Nephron (organoid): Measurements from ENCODE around the gene NELFCD.
A peak's percentile ranks its signal among the peaks of the same experiment; 100 is the strongest.

Experiments used
- H3K27ac Mint-ChIP-seq, 3 experiments: 2 replicates each; pipeline ENCODE4 v1.8.0; 2020; ENCODE audit warnings: mixed read lengths in 3 of 3, mild to moderate bottlenecking in 2 of 3, moderate library complexity in 1 of 3
- H3K27me3 Mint-ChIP-seq: 2 replicates; pipeline ENCODE4 v1.8.0; 2021; ENCODE audit warnings: low read depth, mild to moderate bottlenecking, moderate library complexity, mixed read lengths
- H3K36me3 Mint-ChIP-seq: 2 replicates; pipeline ENCODE4 v1.8.0; 2020; ENCODE audit warnings: low read depth, mixed read lengths
- H3K4me1 Mint-ChIP-seq: 2 replicates; pipeline ENCODE4 v1.8.0; 2020; ENCODE audit warnings: mixed read lengths
- H3K4me3 Mint-ChIP-seq, 3 experiments: 2 replicates each; pipeline ENCODE4 v1.8.0; 2020; ENCODE audit warnings: mild to moderate bottlenecking in 3 of 3, mixed read lengths in 3 of 3, moderate library complexity in 2 of 3
- H3K9me3 Mint-ChIP-seq: 2 replicates; pipeline ENCODE4 v1.8.0; 2020; ENCODE audit warnings: mixed read lengths
- CTCF ChIP-seq, 3 experiments: fragments of 200-600 bp; sonication (generic); IDR thresholded peaks; one replicate each; pipeline ENCODE4 v1.5.0; 2021; ENCODE audit warnings: antibody characterized with exemption in 3 of 3; ENCODE audit not compliant: unreplicated experiment in 3 of 3

Gene NELFCD

GRCh38 chr20:59026904-59027740 is 46.1 kb downstream of the NELFCD start:
- Mint-ChIP-seq H3K27ac (peak overlapping the region in 1 of 3 experiments; percentile 26), H3K27me3 (no peaks in the 10 kb centered on the region), H3K36me3 (peaks cover 73% of the 10 kb centered on the region), H3K4me3 (peak overlapping the region in 1 of 3 experiments; percentile 21), H3K9me3 (no peaks in the 10 kb centered on the region), H3K4me1 (peaks cover 68% of the 10 kb centered on the region)
- TF ChIP-seq CTCF (IDR thresholded peaks at IDR 0.05; ENCODE audit: unreplicated experiment in 3 of 3): no peak

DNA sequence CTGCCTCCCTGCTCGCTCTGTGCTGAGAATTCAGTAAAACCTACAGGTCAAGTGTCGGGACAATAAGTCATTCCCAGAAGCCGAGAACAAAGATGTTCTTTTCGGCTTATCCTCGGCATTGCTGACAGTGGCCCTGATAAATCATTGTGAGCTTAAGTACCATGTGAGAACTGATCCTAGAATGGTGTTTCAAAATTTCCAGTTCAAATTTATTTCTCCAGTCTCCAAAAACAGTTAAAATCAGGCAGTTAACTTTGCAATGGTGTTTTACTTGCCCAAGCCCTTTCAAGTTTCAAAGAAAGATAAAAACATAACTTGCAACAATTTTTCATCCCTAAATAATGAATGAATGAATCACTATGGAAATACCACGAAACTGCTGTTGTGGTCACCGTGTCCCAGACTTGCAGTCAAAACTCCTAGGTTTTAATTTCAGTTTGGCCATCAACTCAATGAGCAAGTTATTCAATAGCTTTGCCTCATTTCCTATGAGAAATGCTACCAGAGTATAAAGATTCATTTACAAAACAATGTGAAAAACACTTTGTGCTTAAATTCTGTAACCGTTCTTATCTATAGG is 46.8 kb downstream of the NELFCD start:
- Mint-ChIP-seq H3K36me3 (peaks cover 66% of the 10 kb centered on the region), H3K27ac (peak overlapping the region in 1 of 3 experiments; percentile 26), H3K9me3 (no peaks in the 10 kb centered on the region)

GRCh38 chr20:59028812-59029211 is 47.8 kb downstream of the NELFCD start:
- peaks cover 68% of the 10 kb centered on the region for H3K4me1 Mint-ChIP-seq
- TF ChIP-seq CTCF (IDR thresholded peaks at IDR 0.05; ENCODE audit: unreplicated experiment in 3 of 3): no peak
- no peaks in the 10 kb centered on the region for H3K9me3 Mint-ChIP-seq
- peaks cover 58% of the 10 kb centered on the region for H3K36me3 Mint-ChIP-seq
- peak overlapping the region in 1 of 3 experiments; percentile 66 for H3K27ac Mint-ChIP-seq
- H3K27me3 Mint-ChIP-seq: no peaks in the 10 kb centered on the region
- H3K4me3 Mint-ChIP-seq: peak overlapping the region; percentile 65 to 75 (median 69)

More for the DNA sequence above, 46.8 kb downstream of the NELFCD start:
- no peak for TF ChIP-seq CTCF (IDR thresholded peaks at IDR 0.05; ENCODE audit: unreplicated experiment in 3 of 3)
- peak overlapping the region in 2 of 3 experiments; percentile 7 to 21 for H3K4me3 Mint-ChIP-seq
- H3K4me1 Mint-ChIP-seq: peaks cover 65% of the 10 kb centered on the region
- H3K27me3 Mint-ChIP-seq: no peaks in the 10 kb centered on the region

- Mint-ChIP-seq H3K36me3 (peaks cover 58% of the 10 kb centered on the region), H3K4me3 (peak overlapping the region; percentile 89 to 97 (median 95)), H3K9me3 (no peaks in the 10 kb centered on the region), H3K27me3 (no peaks in the 10 kb centered on the region), H3K27ac (peak overlapping the region in 1 of 3 experiments; percentile 93), H3K4me1 (peaks cover 60% of the 10 kb centered on the region)
- TF ChIP-seq CTCF (IDR thresholded peaks at IDR 0.05; ENCODE audit: unreplicated experiment in 3 of 3): no peak
Measured at GRCh38 chr20:59030911-59031563, 50.0 kb downstream of the NELFCD start.

DNA sequence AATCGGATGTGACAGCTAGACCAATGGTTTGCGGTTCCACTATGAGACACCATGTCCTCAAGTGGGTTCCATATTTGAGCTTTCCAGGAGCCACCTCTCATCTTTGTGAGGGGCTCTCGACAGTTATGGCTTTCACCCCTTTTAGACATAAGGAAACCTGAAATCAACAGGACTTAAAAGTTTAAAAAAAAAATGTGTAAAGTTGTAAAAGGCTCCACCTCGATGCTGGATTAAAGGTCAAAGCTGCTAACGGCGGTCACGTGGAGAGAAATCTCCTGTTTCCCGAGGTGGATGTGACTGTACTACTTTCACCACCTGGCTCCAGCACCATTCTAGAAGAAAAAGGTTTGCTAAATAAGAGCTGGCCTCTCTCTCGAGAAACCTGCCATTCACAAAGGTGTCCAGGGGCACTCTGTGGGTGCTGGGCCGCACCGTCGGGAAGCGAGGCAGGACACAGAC is 50.5 kb downstream of the NELFCD start:
- H3K36me3 Mint-ChIP-seq: peaks cover 58% of the 10 kb centered on the region
- peak overlapping the region; percentile 89 to 97 (median 95) for H3K4me3 Mint-ChIP-seq
- no peaks in the 10 kb centered on the region for H3K9me3 Mint-ChIP-seq
- TF ChIP-seq CTCF (IDR thresholded peaks at IDR 0.05; ENCODE audit: unreplicated experiment in 3 of 3): no peak
- peak overlapping the region; percentile 43 to 93 (median 79) for H3K27ac Mint-ChIP-seq
- peaks cover 58% of the 10 kb centered on the region for H3K4me1 Mint-ChIP-seq
- no peaks in the 10 kb centered on the region for H3K27me3 Mint-ChIP-seq
